BJ (cell line): ENCODE measurements around the gene RIOK2. TPM values are rescaled to one million over a fixed set of nuclear protein-coding genes. Genes with fewer than 3 reads are reported as not detected.

Experiments used
- CTCF ChIA-PET: fragments of 350-600 bp; formaldehyde crosslinking; extraction: SDS; loops from one replicate; lab custom pipeline; 2021; ENCODE audit warnings: antibody characterized with exemption, inconsistent platforms; lab: Yijun Ruan, JAX
- POLR2A ChIA-PET: fragments of 300-600 bp; sonication (Branson Sonifier 250); formaldehyde crosslinking; extraction: SDS; loops from one replicate; lab custom pipeline; 2021; ENCODE audit warnings: antibody characterized with exemption; lab: Charles Lee
- DNase-seq: peaks from one replicate; pipeline ENCODE4 v3.0.0-alpha.2; 2011; ENCODE audit warnings: low read depth
- H3K27me3 ChIP-seq: 2 replicates; pipeline ENCODE4 v1.6.0; 2011; ENCODE audit warnings: low read length; ENCODE audit not compliant: control insufficient read depth, insufficient read depth
- H3K36me3 ChIP-seq: 2 replicates; pipeline ENCODE4 v1.5.1; 2011; ENCODE audit warnings: low read length; ENCODE audit not compliant: control insufficient read depth, insufficient read depth
- H3K4me3 ChIP-seq: 2 replicates; pipeline ENCODE4 v1.5.1; 2011; ENCODE audit warnings: low read depth, mild to moderate bottlenecking, control low read depth, low read length
- CTCF ChIP-seq: IDR thresholded peaks from 2 replicates; pipeline ENCODE4 v1.5.1; 2011; ENCODE audit warnings: low read depth, mild to moderate bottlenecking, control low read depth, inconsistent platforms, low read length, moderate library complexity; ENCODE audit not compliant: insufficient read depth
- polyA plus RNA-seq: library from polyadenylated mRNA; depleted of rRNA; stranded (reverse); fragments of >200 nt; gene quantifications from 2 replicates; pipeline ENCODE4 v1.2.3, GENCODE V29; 2011

RIOK2 gene
- polyA plus RNA-seq, 1 experiment, result 5.7 TPM

- TF ChIP-seq CTCF, result no peak
- ChIA-PET CTCF (interaction anchor here (1.6 kb wide), 1 partner anchor 10 kb away, joined by 7 read pairs; no protein-coding TSS in a partner anchor), POLR2A (no interaction called here)
- Histone ChIP-seq H3K4me3 (no peak overlapping the region), H3K27me3 (no peaks in the 10 kb centered on the region), H3K36me3 (peaks cover 8% of the 10 kb centered on the region)
- DNase-seq, result no peak
Measured at GRCh38 chr5:97171703-97172102, 11.3 kb downstream of the RIOK2 start.

GRCh38 chr5:97167435-97167834 lies 15.6 kb downstream of the RIOK2 start:
- H3K36me3 ChIP-seq, result peaks cover 6% of the 10 kb centered on the region
- no peak for DNase-seq
- POLR2A ChIA-PET, result no interaction called here
- TF ChIP-seq CTCF, result no peak
- no peaks in the 10 kb centered on the region for H3K27me3 ChIP-seq
- no peak overlapping the region for H3K4me3 ChIP-seq
- CTCF ChIA-PET, result interaction anchor here (2.1 kb wide), 1 partner anchor 19 kb away, joined by 4 read pairs; no protein-coding TSS in a partner anchor

GRCh38 chr5:97165726-97166125 lies 17.3 kb downstream of the RIOK2 start:
- no peak for DNase-seq
- TF ChIP-seq CTCF, result no peak
- peaks cover 5% of the 10 kb centered on the region for H3K36me3 ChIP-seq
- no peaks in the 10 kb centered on the region for H3K27me3 ChIP-seq
- CTCF ChIA-PET, result interaction anchor here (0.7 to 7.5 kb wide), 3 partner anchors 17 to 300 kb away, joined by 3 to 83 read pairs (median 4); partner anchors contain the start of gene RIOK2
- H3K4me3 ChIP-seq, result no peak overlapping the region
- POLR2A ChIA-PET, result no interaction called here

GRCh38 chr5:97164846-97165245 lies 18.2 kb downstream of the RIOK2 start:
- peaks cover 3% of the 10 kb centered on the region for H3K36me3 ChIP-seq
- no peak for TF ChIP-seq CTCF
- no peak for DNase-seq
- no peak overlapping the region for H3K4me3 ChIP-seq
- H3K27me3 ChIP-seq, result no peaks in the 10 kb centered on the region
- CTCF ChIA-PET, result interaction anchor here (0.7 to 7.5 kb wide), 4 partner anchors 15 to 545 kb away, joined by 3 to 83 read pairs (median 4); no protein-coding TSS in a partner anchor
- POLR2A ChIA-PET, result no interaction called here

- TF ChIP-seq CTCF, result no peak
- Histone ChIP-seq H3K27me3 (no peaks in the 10 kb centered on the region), H3K36me3 (peaks cover 7% of the 10 kb centered on the region), H3K4me3 (no peak overlapping the region)
- DNase-seq, result no peak
- ChIA-PET CTCF (interaction anchor here (0.7 to 7.5 kb wide), 12 partner anchors 14 to 544 kb away, joined by 3 to 83 read pairs (median 4); partner anchors contain the start of gene ERAP2), POLR2A (no interaction called here)
Measured at GRCh38 chr5:97163790-97164285, 19.2 kb downstream of the RIOK2 start.
